Upper lobe of left lung (tissue), 4 donors: ENCODE data around the gene SACS.

Experiments used
- EP300 ChIP-seq, 4 donors: sonication (generic); formaldehyde crosslinking; IDR thresholded peaks; one replicate each; pipeline ENCODE4 v1.5.1; 2017; ENCODE audit warnings: antibody characterized with exemption in 4 of 4, control low read depth in 2 of 4
- POLR2A ChIP-seq, 4 donors: fragments of 450-650 bp; IDR thresholded peaks; one replicate each; pipeline ENCODE4 v1.5.1; 2016 to 2017; ENCODE audit warnings: antibody characterized with exemption in 4 of 4, mild to moderate bottlenecking in 2 of 4
- POLR2AphosphoS5 ChIP-seq, 2 donors: sonication (generic); formaldehyde crosslinking; IDR thresholded peaks; one replicate each; pipeline ENCODE4 v1.5.1; 2017; ENCODE audit warnings: antibody characterized with exemption in 2 of 2
- TF ChIP-seq, protein P1 (sequence below), 6 experiments: fragments of 450-650 bp in 4 of 6; fragments of 200-600 bp in 2 of 6; sonication (generic) in 2 of 6; IDR thresholded peaks; one replicate each; pipeline ENCODE4 v1.5.1; 2016 to 2019; ENCODE audit warnings: antibody characterized with exemption in 6 of 6

DNA sequence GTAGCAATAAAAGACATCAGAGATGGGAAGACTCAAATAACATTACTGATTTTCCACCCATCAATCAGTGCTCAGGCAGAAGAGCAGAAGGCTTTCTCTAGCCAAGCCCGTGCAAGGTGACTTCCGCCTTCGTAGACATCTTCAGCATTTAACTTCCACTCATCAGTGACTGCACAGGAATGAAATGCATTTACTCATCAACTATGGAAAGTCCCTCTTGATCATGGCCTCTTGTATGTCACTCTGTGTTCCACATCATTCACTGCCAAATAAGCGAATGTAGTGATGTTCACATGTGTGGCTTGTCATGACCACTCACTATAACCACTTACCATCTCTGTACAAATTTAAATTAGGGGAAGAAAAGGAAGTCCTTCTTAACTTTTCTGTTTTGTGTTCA lies 49.4 kb downstream of the SACS start:
- TF ChIP-seq, protein P1, sequence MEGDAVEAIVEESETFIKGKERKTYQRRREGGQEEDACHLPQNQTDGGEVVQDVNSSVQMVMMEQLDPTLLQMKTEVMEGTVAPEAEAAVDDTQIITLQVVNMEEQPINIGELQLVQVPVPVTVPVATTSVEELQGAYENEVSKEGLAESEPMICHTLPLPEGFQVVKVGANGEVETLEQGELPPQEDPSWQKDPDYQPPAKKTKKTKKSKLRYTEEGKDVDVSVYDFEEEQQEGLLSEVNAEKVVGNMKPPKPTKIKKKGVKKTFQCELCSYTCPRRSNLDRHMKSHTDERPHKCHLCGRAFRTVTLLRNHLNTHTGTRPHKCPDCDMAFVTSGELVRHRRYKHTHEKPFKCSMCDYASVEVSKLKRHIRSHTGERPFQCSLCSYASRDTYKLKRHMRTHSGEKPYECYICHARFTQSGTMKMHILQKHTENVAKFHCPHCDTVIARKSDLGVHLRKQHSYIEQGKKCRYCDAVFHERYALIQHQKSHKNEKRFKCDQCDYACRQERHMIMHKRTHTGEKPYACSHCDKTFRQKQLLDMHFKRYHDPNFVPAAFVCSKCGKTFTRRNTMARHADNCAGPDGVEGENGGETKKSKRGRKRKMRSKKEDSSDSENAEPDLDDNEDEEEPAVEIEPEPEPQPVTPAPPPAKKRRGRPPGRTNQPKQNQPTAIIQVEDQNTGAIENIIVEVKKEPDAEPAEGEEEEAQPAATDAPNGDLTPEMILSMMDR (IDR thresholded peaks at IDR 0.05): no peak
- TF ChIP-seq POLR2AphosphoS5 (IDR thresholded peaks at IDR 0.05): no peak
- TF ChIP-seq EP300 (IDR thresholded peaks at IDR 0.05): no peak
- no peak for TF ChIP-seq POLR2A (IDR thresholded peaks at IDR 0.05)
